Measurements from ENCODE around the gene AHCTF1. TPM values are rescaled to one million over a fixed set of nuclear protein-coding genes. Genes with fewer than 3 reads are reported as not detected.
"Not testable (repeated sequence)": the region's sequence is repeated elsewhere in the genome, so short reads cannot be mapped to it uniquely, and the experiment has no call there.

The AHCTF1 gene
- total and polyA plus RNA-seq, 8 donors = 5.9 to 49.0 (median 24.5) TPM

- H3K27ac ChIP-seq = no peak overlapping the region
- intact Hi-C loops (cut with DNase I; ENCODE audit: low total_unique reads) = no loop called here
- no peaks in the 10 kb centered on the region for H3K9me3 ChIP-seq
- H3K4me3 ChIP-seq = no peak overlapping the region
- H3K4me1 ChIP-seq = no peaks in the 10 kb centered on the region
- no peak for TF ChIP-seq POLR2A (IDR thresholded peaks at IDR 0.05)
- no peak for TF ChIP-seq POLR2AphosphoS5 (IDR thresholded peaks at IDR 0.05)
- TF ChIP-seq CTCF (IDR thresholded peaks at IDR 0.05) = no peak
- no peak for TF ChIP-seq EP300 (IDR thresholded peaks at IDR 0.05)
- no peaks in the 10 kb centered on the region for H3K27me3 ChIP-seq
- WGBS, 5 donors = 83 to 94% (median 88%) methylated on average over 5 of the region's 5 CpGs
- peaks cover 22 to 100% (median 98%) of the 10 kb centered on the region in 4 donors for H3K36me3 ChIP-seq
- no peak for DNase-seq
Measured at GRCh38 chr1:246843876-246844275, 87.9 kb downstream of the AHCTF1 start.

GRCh38 chr1:246840761-246841160, 91.0 kb downstream of the AHCTF1 start:
- H3K27me3 ChIP-seq; H3K27ac ChIP-seq; H3K4me1 ChIP-seq; H3K4me3 ChIP-seq; H3K9me3 ChIP-seq; DNase-seq; intact Hi-C loops (cut with DNase I; ENCODE audit: low total_unique reads): not testable (repeated sequence)
- WGBS, 5 donors = 79 to 95% (median 92%) methylated on average over 3 of the region's 3 CpGs
- peaks cover 14 to 69% (median 68%) of the 10 kb centered on the region in 4 donors for H3K36me3 ChIP-seq

GRCh38 chr1:246838118-246838456, 93.7 kb downstream of the AHCTF1 start:
- Histone ChIP-seq H3K4me3 (no peak overlapping the region), H3K9me3 (no peaks in the 10 kb centered on the region), H3K4me1 (no peaks in the 10 kb centered on the region), H3K36me3 (peaks cover 10 to 44% (median 41%) of the 10 kb centered on the region in 4 donors), H3K27me3 (no peaks in the 10 kb centered on the region), H3K27ac (no peak overlapping the region)
- TF ChIP-seq POLR2AphosphoS5 (IDR thresholded peaks at IDR 0.05) = no peak
- no peak for TF ChIP-seq EP300 (IDR thresholded peaks at IDR 0.05)
- no peak for TF ChIP-seq CTCF (IDR thresholded peaks at IDR 0.05)
- no peak for TF ChIP-seq POLR2A (IDR thresholded peaks at IDR 0.05)
- 65 to 77% (median 72%) methylated on average over 2 of the region's 2 CpGs for WGBS, 5 donors
- DNase-seq = no peak
- intact Hi-C loops (cut with DNase I; ENCODE audit: low total_unique reads) = no loop called here

- Histone ChIP-seq H3K27ac (no peak overlapping the region), H3K36me3 (peaks cover 5 to 39% (median 36%) of the 10 kb centered on the region in 4 donors), H3K9me3 (no peaks in the 10 kb centered on the region), H3K4me1 (no peaks in the 10 kb centered on the region), H3K27me3 (no peaks in the 10 kb centered on the region), H3K4me3 (no peak overlapping the region)
- TF ChIP-seq CTCF (IDR thresholded peaks at IDR 0.05) = no peak
- no peak for TF ChIP-seq EP300 (IDR thresholded peaks at IDR 0.05)
- no peak for TF ChIP-seq POLR2AphosphoS5 (IDR thresholded peaks at IDR 0.05)
- no peak for TF ChIP-seq POLR2A (IDR thresholded peaks at IDR 0.05)
- intact Hi-C loops (cut with DNase I; ENCODE audit: low total_unique reads) = no loop called here
- DNase-seq = no peak
- WGBS, 5 donors = 82 to 88% (median 84%) methylated on average over 9 of the region's 9 CpGs
Measured at GRCh38 chr1:246837418-246838117, 94.2 kb downstream of the AHCTF1 start.

GRCh38 chr1:246836209-246836966, 95.4 kb downstream of the AHCTF1 start:
- Histone ChIP-seq H3K27me3 (no peaks in the 10 kb centered on the region), H3K36me3 (peaks cover 0 to 27% (median 24%) of the 10 kb centered on the region in 4 donors), H3K9me3 (no peaks in the 10 kb centered on the region), H3K4me1 (no peaks in the 10 kb centered on the region), H3K27ac (no peak overlapping the region), H3K4me3 (no peak overlapping the region)
- no peak for TF ChIP-seq POLR2A (IDR thresholded peaks at IDR 0.05)
- no peak for TF ChIP-seq POLR2AphosphoS5 (IDR thresholded peaks at IDR 0.05)
- no peak for TF ChIP-seq EP300 (IDR thresholded peaks at IDR 0.05)
- no peak for TF ChIP-seq CTCF (IDR thresholded peaks at IDR 0.05)
- no peak for DNase-seq
- intact Hi-C loops (cut with DNase I; ENCODE audit: low total_unique reads) = no loop called here
- WGBS, 5 donors = 36 to 62% (median 45%) methylated on average over 6 of the region's 6 CpGs
